GM18870 (cell line): ENCODE results near the gene CXCL1.

ENCODE experiments used
- ATAC-seq: cut with Tn5 transposase; IDR thresholded peaks from one replicate; pipeline ENCODE4 v1.9.1; 2021; ENCODE audit warnings: moderate library complexity; ENCODE audit not compliant: unreplicated experiment

Gene CXCL1

DNA sequence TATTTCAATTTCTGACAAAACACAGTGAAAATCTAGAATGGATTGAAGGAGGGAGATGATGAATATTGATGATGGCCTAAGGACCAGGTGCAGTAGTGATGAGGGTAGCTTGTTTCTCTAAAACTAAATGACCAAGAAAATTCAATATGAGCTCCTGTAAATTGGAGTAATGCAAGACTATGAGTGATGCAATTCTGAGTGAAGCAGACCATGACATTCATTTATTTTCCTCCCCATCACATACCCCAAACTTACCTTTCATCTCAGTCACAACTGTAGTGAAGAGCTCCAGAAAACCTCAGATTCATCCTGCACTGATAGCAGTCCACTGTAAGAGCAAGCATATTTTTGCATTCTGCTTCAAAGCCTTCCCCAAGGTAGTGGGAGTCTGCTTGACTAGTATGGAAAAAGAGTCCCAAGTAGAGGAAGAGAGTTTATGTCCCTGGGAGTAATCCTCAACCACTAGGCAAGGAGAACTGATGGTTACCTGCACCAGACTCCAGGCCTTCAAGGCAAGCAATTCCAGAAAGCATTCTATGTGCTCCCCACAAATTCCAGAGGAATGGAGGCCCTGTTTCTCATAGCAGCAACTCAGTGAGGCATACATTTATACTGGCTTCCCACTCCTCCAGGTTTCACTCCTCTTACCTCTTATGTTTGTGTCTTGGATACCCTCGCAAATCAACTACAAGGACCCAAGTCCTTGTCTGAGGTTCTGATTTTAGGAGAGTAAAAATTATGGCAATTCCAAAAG is 47.2 kb downstream of the CXCL1 start:
- no peak for ATAC-seq

DNA sequence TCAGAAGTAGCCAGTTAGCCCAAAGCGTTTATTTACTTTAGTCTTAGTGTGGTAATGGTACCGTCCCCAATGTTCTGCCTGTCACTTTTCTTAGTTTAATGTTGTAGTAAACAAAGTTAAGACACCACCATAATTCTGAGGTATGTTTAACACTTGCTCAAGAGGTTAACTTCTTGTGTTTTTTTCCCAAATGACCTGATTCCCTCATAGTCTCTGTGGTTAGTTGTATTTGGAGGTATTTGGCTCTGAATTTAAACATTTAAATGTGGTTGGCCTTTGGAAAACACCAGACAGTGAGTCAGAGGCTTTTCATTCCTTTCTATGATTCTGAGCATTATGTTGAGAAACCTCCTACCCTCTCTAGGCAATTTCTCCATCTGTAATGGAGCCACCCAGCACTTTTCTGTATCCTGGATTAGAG is 47.9 kb downstream of the CXCL1 start:
- no peak for ATAC-seq

DNA sequence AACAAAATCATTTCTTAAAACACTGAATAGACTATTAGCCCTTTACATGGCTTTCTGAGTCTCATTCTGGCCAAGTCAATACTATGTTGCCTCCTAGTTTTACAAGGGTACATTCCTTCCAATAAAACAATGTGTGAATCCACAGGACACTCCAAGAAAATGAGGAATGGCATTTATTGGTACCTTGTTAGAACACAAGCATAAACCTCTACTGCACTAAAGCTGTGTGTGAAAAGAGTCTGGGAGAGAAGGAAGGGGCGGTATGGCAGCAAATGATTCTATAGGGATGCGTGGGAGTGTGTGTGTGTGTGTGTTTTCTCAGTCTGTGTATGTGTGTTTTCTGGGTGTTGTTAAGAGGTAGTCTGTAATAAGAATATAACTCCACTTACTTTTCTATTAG is 48.9 kb downstream of the CXCL1 start:
- no peak for ATAC-seq

DNA sequence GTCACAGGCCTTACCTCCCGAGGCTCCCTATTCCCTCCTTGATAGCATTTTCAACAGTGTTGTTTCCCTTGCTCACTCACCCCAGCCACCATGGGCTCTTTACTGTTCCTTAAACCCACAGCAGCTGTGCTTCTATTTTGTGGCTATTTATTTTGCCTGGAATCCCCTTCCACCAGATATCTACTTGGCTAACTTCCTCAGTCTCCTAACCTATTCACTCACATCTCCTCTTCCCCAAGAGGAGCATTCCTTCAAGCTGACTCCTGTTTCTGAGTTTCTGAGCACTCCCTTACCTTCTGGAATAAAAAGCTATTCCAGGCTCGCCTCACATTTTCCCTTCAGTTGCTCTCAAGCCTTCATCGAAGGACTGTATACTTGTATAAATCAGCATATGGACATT is 50.5 kb downstream of the CXCL1 start:
- ATAC-seq, result no peak
